HCT116 (cell line): Measurements from ENCODE around the gene CLEC3B. TPM values are rescaled to one million over a fixed set of nuclear protein-coding genes. Genes with fewer than 3 reads are reported as not detected.

Experiments used
- ATAC-seq: fragments of 200-7000 bp; cut with Tn5 transposase; 2 replicates; pipeline ENCODE4 v1.9.1; 2020; ENCODE audit warnings: mild to moderate bottlenecking, moderate library complexity
- BruUV-seq: library from RNA; stranded (reverse); fragments of 400-500 nt; replicated peaks from 2 replicates; lab custom pipeline; 2021; lab: Mats Ljungman, UMichigan
- CTCF ChIA-PET: fragments of 300-600 bp; sonication (Branson Sonifier 250); formaldehyde crosslinking; loops from one replicate; lab custom pipeline; 2021; ENCODE audit warnings: antibody characterized with exemption; lab: Charles Lee
- POLR2A ChIA-PET: fragments of 300-600, 350-600 bp; sonication (Branson Sonifier 250); formaldehyde crosslinking; loops from one replicate; lab custom pipeline; 2021; ENCODE audit warnings: antibody characterized with exemption; lab: Charles Lee
- RAD21 ChIA-PET, 2 experiments: fragments of 300-600 bp; sonication (Branson Sonifier 250); formaldehyde crosslinking; loops; one replicate each; lab custom pipeline; 2023; ENCODE audit warnings: low total read pairs in 2 of 2; ENCODE audit not compliant: uncharacterized antibody in 2 of 2, unreplicated experiment in 2 of 2, low non-redundant PET in 1 of 2; lab: Charles Lee
- DNase-seq: peaks from one replicate; pipeline ENCODE4 v3.0.0-alpha.2; 2010; ENCODE audit warnings: low read depth, low spot score
- H2AFZ ChIP-seq: fragments of 200-600 bp; shearing (Covaris generic), sonication (generic); 2 replicates; pipeline ENCODE4 v1.6.1; 2017; ENCODE audit warnings: low read depth, mixed run types, mixed read lengths, antibody characterized with exemption, low read length; ENCODE audit not compliant: poor library complexity, severe bottlenecking
- H3K27ac ChIP-seq: 2 replicates; pipeline ENCODE4 v1.5.1; 2012; ENCODE audit warnings: low read depth, low read length
- H3K27me3 ChIP-seq: fragments of 200-600 bp; sonication (generic); 2 replicates; pipeline ENCODE4 v1.6.1; 2016; ENCODE audit warnings: mixed run types, low read length, mixed read lengths; ENCODE audit not compliant: insufficient read depth
- H3K36me3 ChIP-seq, 2 experiments: fragments of 200-500 bp in 1 of 2; fragments of 200-600 bp in 1 of 2; sonication (Bioruptor generic) in 1 of 2; sonication (generic) in 1 of 2; 2 replicates each; pipeline versions ENCODE4 v1.5.1 to v1.6.1; 2014 to 2016; ENCODE audit warnings: low read length in 2 of 2, inconsistent platforms in 1 of 2, mixed read lengths in 1 of 2, mixed run types in 1 of 2; ENCODE audit not compliant: insufficient read depth in 2 of 2, control insufficient read depth in 1 of 2
- H3K4me1 ChIP-seq, 2 experiments: fragments of 200-600 bp in 1 of 2; sonication (generic) in 1 of 2; 2 replicates each; pipeline versions ENCODE4 v1.5.1 to v1.6.1; 2012 to 2017; ENCODE audit warnings: low read length in 2 of 2, inconsistent platforms in 1 of 2, mild to moderate bottlenecking in 1 of 2, mixed read lengths in 1 of 2, mixed run types in 1 of 2, moderate library complexity in 1 of 2; ENCODE audit not compliant: insufficient read depth in 2 of 2, control insufficient read depth in 1 of 2
- H3K4me2 ChIP-seq: fragments of 200-600 bp; sonication (generic); 2 replicates; pipeline ENCODE4 v1.6.1; 2017; ENCODE audit warnings: mixed run types, low read length, mixed read lengths
- H3K4me3 ChIP-seq, 2 experiments: fragments of 200-600 bp in 1 of 2; sonication (generic) in 1 of 2; replicated peaks in 1 of 2; 2 replicates each; pipeline ENCODE4 v1.5.1; 2011 to 2016; ENCODE audit warnings: low read length in 2 of 2, control low read depth in 1 of 2, low read depth in 1 of 2, mild to moderate bottlenecking in 1 of 2, mixed read lengths in 1 of 2, mixed run types in 1 of 2
- H3K79me2 ChIP-seq: fragments of 200-600 bp; sonication (generic); 2 replicates; pipeline ENCODE4 v1.6.1; 2017; ENCODE audit warnings: mild to moderate bottlenecking, mixed run types, low read length, moderate library complexity, mixed read lengths; ENCODE audit not compliant: insufficient read depth
- H3K9ac ChIP-seq: fragments of 200-600 bp; sonication (generic); 2 replicates; pipeline ENCODE4 v1.6.1; 2016; ENCODE audit warnings: low read length, mixed read lengths
- H3K9me2 ChIP-seq: fragments of 200-600 bp; sonication (generic), shearing (Covaris generic); 2 replicates; pipeline ENCODE4 v1.6.1; 2017; ENCODE audit warnings: mixed run types, mild to moderate bottlenecking, moderate library complexity; ENCODE audit not compliant: insufficient read depth
- H3K9me3 ChIP-seq, 2 experiments: fragments of 200-500 bp in 1 of 2; fragments of 200-600 bp in 1 of 2; sonication (Bioruptor generic) in 1 of 2; sonication (generic) in 1 of 2; 2 replicates each; pipeline ENCODE4 v1.6.1; 2014 to 2017; ENCODE audit warnings: low read length in 2 of 2, mixed read lengths in 2 of 2, inconsistent platforms in 1 of 2, low read depth in 1 of 2, mild to moderate bottlenecking in 1 of 2, mixed run types in 1 of 2, moderate library complexity in 1 of 2; ENCODE audit not compliant: control insufficient read depth in 1 of 2, insufficient read depth in 1 of 2
- H4K20me1 ChIP-seq: fragments of 200-600 bp; sonication (generic), shearing (Covaris generic); 2 replicates; pipeline ENCODE4 v1.6.1; 2017; ENCODE audit warnings: mixed run types, mild to moderate bottlenecking, moderate library complexity; ENCODE audit not compliant: insufficient read depth
- CEBPB ChIP-seq: IDR thresholded peaks from 2 replicates; pipeline ENCODE4 v1.6.1; 2012; ENCODE audit warnings: low read depth
- EGR1 ChIP-seq: IDR thresholded peaks from 2 replicates; pipeline ENCODE4 v1.6.1; 2012; ENCODE audit warnings: low read depth
- ELF1 ChIP-seq: IDR thresholded peaks from 2 replicates; pipeline ENCODE4 v1.6.1; 2012; ENCODE audit warnings: low read depth, borderline replicate concordance
- FOSL1 ChIP-seq: IDR thresholded peaks from 2 replicates; pipeline ENCODE4 v1.6.1; 2012; ENCODE audit warnings: low read depth
- JUND ChIP-seq: IDR thresholded peaks from 2 replicates; pipeline ENCODE4 v1.6.1; 2012
- MAX ChIP-seq: IDR thresholded peaks from 2 replicates; pipeline ENCODE4 v1.6.1; 2012
- POLR2AphosphoS5 ChIP-seq: IDR thresholded peaks from 2 replicates; pipeline ENCODE4 v1.6.1; 2011; ENCODE audit warnings: mild to moderate bottlenecking, low read depth, low read length, moderate library complexity
- RAD21 ChIP-seq: IDR thresholded peaks from 2 replicates; pipeline ENCODE4 v1.6.1; 2012; ENCODE audit warnings: low read depth, mild to moderate bottlenecking
- REST ChIP-seq: IDR thresholded peaks from 2 replicates; pipeline ENCODE4 v1.6.1; 2012; ENCODE audit warnings: low read depth
- TCF7L2 ChIP-seq: IDR thresholded peaks from 2 replicates; pipeline ENCODE4 v1.7.0; 2011; ENCODE audit warnings: borderline replicate concordance, inconsistent platforms; ENCODE audit not compliant: insufficient read depth, insufficient read length; ENCODE audit errors: extremely low read depth
- YY1 ChIP-seq: IDR thresholded peaks from 2 replicates; pipeline ENCODE4 v1.6.1; 2011; ENCODE audit warnings: low read length, low read depth, moderate library complexity, mild to moderate bottlenecking; ENCODE audit not compliant: insufficient replicate concordance; ENCODE audit errors: extremely low read depth
- ZBTB33 ChIP-seq: IDR thresholded peaks from 2 replicates; pipeline ENCODE4 v1.6.1; 2011; ENCODE audit warnings: mild to moderate bottlenecking, low read length, moderate library complexity; ENCODE audit not compliant: insufficient replicate concordance; ENCODE audit errors: extremely low read depth
- intact Hi-C: fragments of 100-400 bp; cut with micrococcal nuclease; formaldehyde crosslinking; loops from 2 replicates; pipeline ENCODE4 v1.10.0; 2022
- total RNA-seq: library from RNA; stranded (reverse); gene quantifications from one replicate; pipeline ENCODE4 v1.2.1, GENCODE V29; 2021; ENCODE audit not compliant: unreplicated experiment
- TF ChIP-seq, protein P1 (sequence below), 3 experiments: fragments of 200-600 bp in 1 of 3; sonication (generic) in 1 of 3; IDR thresholded peaks in 2 of 3; conservative IDR thresholded peaks in 1 of 3; 2 replicates each; pipeline ENCODE4 v1.5.1; 2012 to 2017; ENCODE audit warnings: low read depth in 2 of 3, low read length in 2 of 3, antibody characterized with exemption in 1 of 3, borderline replicate concordance in 1 of 3, control low read depth in 1 of 3, mild to moderate bottlenecking in 1 of 3, mixed read lengths in 1 of 3, mixed run types in 1 of 3, moderate library complexity in 1 of 3; ENCODE audit not compliant: insufficient read depth in 1 of 3

The CLEC3B gene
- total RNA-seq, 1 experiment from 2014 or later = 0.57 TPM

DNA sequence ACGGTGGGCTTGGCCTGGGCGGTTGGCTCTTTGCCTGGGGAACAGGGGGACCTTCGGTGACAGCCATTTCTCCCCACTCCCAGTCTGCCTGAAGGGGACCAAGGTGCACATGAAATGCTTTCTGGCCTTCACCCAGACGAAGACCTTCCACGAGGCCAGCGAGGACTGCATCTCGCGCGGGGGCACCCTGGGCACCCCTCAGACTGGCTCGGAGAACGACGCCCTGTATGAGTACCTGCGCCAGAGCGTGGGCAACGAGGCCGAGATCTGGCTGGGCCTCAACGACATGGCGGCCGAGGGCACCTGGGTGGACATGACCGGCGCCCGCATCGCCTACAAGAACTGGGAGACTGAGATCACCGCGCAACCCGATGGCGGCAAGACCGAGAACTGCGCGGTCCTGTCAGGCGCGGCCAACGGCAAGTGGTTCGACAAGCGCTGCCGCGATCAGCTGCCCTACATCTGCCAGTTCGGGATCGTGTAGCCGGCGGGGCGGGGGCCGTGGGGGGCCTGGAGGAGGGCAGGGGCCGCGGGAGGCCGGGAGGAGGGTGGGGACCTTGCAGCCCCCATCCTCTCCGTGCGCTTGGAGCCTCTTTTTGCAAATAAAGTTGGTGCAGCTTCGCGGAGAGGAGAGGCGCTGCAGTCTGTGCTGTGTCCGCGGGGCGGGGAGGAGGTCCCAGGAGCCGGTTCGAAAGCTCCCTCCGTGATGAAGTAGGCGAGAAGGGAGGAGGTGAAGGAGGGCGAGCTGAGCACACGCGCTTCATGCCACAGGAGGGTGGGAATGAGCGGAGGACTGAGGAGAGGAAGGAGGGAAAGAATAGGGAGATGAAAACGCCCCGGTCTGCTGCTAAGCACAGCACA is 9.6 kb downstream of the CLEC3B start:
- Histone ChIP-seq H3K27ac (no peak overlapping the region), H3K79me2 (no peaks in the 10 kb centered on the region), H3K27me3 (no peaks in the 10 kb centered on the region), H3K4me2 (no peak overlapping the region), H3K9ac (no peak overlapping the region), H3K9me3 (no peaks in the 10 kb centered on the region), H3K36me3 (no peaks in the 10 kb centered on the region), H3K4me3 (no peak overlapping the region), H4K20me1 (no peaks in the 10 kb centered on the region), H3K4me1 (peaks cover 4 to 17% of the 10 kb centered on the region in 2 experiments; a peak in 3 of 4 replicates), H2AFZ (no peak overlapping the region), H3K9me2 (no peaks in the 10 kb centered on the region)
- DNase-seq (no peak), ATAC-seq (no peak)
- ChIA-PET POLR2A (no interaction called here), RAD21 (no interaction called here), CTCF (interaction anchor here (1.1 kb wide), 1 partner anchor 472 kb away, joined by 3 read pairs; no protein-coding TSS in a partner anchor)
- no TSS peak for BruUV-seq
- intact Hi-C loops = loop anchor here (2.0 to 10.0 kb wide), 5 partner anchors 621 to 1042 kb away; no protein-coding TSS in a partner anchor
- no peak for TF ChIP-seq MAX
- TF ChIP-seq POLR2AphosphoS5 = no peak
- no peak for TF ChIP-seq REST
- no peak for TF ChIP-seq JUND
- no peak for TF ChIP-seq RAD21
- TF ChIP-seq TCF7L2 = no peak
- no peak for TF ChIP-seq ELF1
- TF ChIP-seq, protein P1, sequence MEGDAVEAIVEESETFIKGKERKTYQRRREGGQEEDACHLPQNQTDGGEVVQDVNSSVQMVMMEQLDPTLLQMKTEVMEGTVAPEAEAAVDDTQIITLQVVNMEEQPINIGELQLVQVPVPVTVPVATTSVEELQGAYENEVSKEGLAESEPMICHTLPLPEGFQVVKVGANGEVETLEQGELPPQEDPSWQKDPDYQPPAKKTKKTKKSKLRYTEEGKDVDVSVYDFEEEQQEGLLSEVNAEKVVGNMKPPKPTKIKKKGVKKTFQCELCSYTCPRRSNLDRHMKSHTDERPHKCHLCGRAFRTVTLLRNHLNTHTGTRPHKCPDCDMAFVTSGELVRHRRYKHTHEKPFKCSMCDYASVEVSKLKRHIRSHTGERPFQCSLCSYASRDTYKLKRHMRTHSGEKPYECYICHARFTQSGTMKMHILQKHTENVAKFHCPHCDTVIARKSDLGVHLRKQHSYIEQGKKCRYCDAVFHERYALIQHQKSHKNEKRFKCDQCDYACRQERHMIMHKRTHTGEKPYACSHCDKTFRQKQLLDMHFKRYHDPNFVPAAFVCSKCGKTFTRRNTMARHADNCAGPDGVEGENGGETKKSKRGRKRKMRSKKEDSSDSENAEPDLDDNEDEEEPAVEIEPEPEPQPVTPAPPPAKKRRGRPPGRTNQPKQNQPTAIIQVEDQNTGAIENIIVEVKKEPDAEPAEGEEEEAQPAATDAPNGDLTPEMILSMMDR (IDR thresholded peaks at IDR 0.05 in 2 of 3, conservative IDR thresholded peaks at IDR 0.05 in 1 of 3; ENCODE audit: borderline replicate concordance in 1 of 3, insufficient read depth in 1 of 3, low read depth in 2 of 3, low read length in 2 of 3) = no peak
- TF ChIP-seq YY1 = no peak
- no peak for TF ChIP-seq CEBPB
- TF ChIP-seq ZBTB33 = no peak
- no peak for TF ChIP-seq FOSL1
- TF ChIP-seq EGR1 = no peak
